H1 (cell line): ENCODE measurements around the gene OR51V1. TPM values are rescaled to one million over a fixed set of nuclear protein-coding genes. Genes with fewer than 3 reads are reported as not detected.

ENCODE experiments used
- BACH1 ChIP-seq: IDR thresholded peaks from 2 replicates; pipeline ENCODE4 v1.6.1; 2012; ENCODE audit warnings: low read length, improper control_type of control experiment
- CEBPB ChIP-seq: IDR thresholded peaks from 2 replicates; pipeline ENCODE4 v1.6.1; 2012; ENCODE audit warnings: low read depth, low read length
- CHD1 ChIP-seq: IDR thresholded peaks from 2 replicates; pipeline ENCODE4 v1.6.1; 2012; ENCODE audit warnings: low read depth, low read length, improper control_type of control experiment
- CHD7 ChIP-seq: fragments of 300-600 bp; sonication (generic); IDR thresholded peaks from 2 replicates; pipeline ENCODE4 v1.7.1; 2012; ENCODE audit warnings: low read length, moderate library complexity, mild to moderate bottlenecking, inconsistent platforms; ENCODE audit not compliant: insufficient replicate concordance
- CREB1 ChIP-seq: IDR thresholded peaks from 2 replicates; pipeline ENCODE4 v1.6.1; 2012; ENCODE audit warnings: inconsistent platforms
- GTF2F1 ChIP-seq: IDR thresholded peaks from 2 replicates; pipeline ENCODE4 v1.6.1; 2012; ENCODE audit warnings: low read depth, low read length, improper control_type of control experiment, borderline replicate concordance
- JUN ChIP-seq: IDR thresholded peaks from 2 replicates; pipeline ENCODE4 v1.6.1; 2011; ENCODE audit warnings: low read depth, mild to moderate bottlenecking, improper control_type of control experiment, low read length
- JUND ChIP-seq: IDR thresholded peaks from 2 replicates; pipeline ENCODE4 v1.6.1; 2011; ENCODE audit warnings: mild to moderate bottlenecking, improper control_type of control experiment, low read length
- RAD21 ChIP-seq, 2 experiments: IDR thresholded peaks in 1 of 2; conservative IDR thresholded peaks in 1 of 2; 2 replicates each; pipeline ENCODE4 v1.6.1; 2011; ENCODE audit warnings: low read depth in 2 of 2, low read length in 2 of 2, improper control_type of control experiment in 1 of 2, inconsistent platforms in 1 of 2, mild to moderate bottlenecking in 1 of 2, moderate library complexity in 1 of 2
- YY1 ChIP-seq: IDR thresholded peaks from 2 replicates; pipeline ENCODE4 v1.6.1; 2011; ENCODE audit warnings: low read depth, mild to moderate bottlenecking, low read length
- polyA plus RNA-seq, 7 experiments: library from polyadenylated mRNA; depleted of rRNA in 3 of 7; stranded (reverse) in 5 of 7; unstranded in 2 of 7; fragments of >200 nt in 5 of 7; fragments of 200-250 nt in 2 of 7; gene quantifications; 1 replicate in 5 of 7; 2 replicates in 1 of 7; 4 replicates in 1 of 7; pipeline versions ENCODE4 v1.2.1 to v1.2.3, GENCODE V29; 2011 to 2013; ENCODE audit warnings: missing spikeins in 2 of 7, mixed read lengths in 2 of 7
- total RNA-seq: library from RNA; stranded (reverse); fragmentation: NEBNext Ultra II Directional; extraction: Animal tissue kit (Norgen Biotek cat#: 25700); gene quantifications from 2 replicates; pipeline ENCODE4 v1.2.1, GENCODE V29; 2021

The OR51V1 gene
- total and polyA plus RNA-seq, 2 of the 8 experiments (the other 6 are each of a cell fraction or from before 2014, with no cell fraction given): not detected

GRCh38 chr11:5225480-5225871, 25.0 kb upstream of the OR51V1 start (continued):
- TF ChIP-seq CHD7 (no peak), JUND (no peak), GTF2F1 (no peak), RAD21 (IDR thresholded peaks at IDR 0.05 in 1 of 2, conservative IDR thresholded peaks at IDR 0.05 in 1 of 2; ENCODE audit: low read depth in 2 of 2, low read length in 2 of 2) (no peak), CREB1 (no peak), BACH1 (no peak), CEBPB (no peak), JUN (no peak), YY1 (no peak), CHD1 (no peak)
